ENCODE data around the gene CACNA1B.
"Not testable (repeated sequence)": the region's sequence is repeated elsewhere in the genome, so short reads cannot be mapped to it uniquely, and the experiment has no call there.

The CACNA1B gene

DNA sequence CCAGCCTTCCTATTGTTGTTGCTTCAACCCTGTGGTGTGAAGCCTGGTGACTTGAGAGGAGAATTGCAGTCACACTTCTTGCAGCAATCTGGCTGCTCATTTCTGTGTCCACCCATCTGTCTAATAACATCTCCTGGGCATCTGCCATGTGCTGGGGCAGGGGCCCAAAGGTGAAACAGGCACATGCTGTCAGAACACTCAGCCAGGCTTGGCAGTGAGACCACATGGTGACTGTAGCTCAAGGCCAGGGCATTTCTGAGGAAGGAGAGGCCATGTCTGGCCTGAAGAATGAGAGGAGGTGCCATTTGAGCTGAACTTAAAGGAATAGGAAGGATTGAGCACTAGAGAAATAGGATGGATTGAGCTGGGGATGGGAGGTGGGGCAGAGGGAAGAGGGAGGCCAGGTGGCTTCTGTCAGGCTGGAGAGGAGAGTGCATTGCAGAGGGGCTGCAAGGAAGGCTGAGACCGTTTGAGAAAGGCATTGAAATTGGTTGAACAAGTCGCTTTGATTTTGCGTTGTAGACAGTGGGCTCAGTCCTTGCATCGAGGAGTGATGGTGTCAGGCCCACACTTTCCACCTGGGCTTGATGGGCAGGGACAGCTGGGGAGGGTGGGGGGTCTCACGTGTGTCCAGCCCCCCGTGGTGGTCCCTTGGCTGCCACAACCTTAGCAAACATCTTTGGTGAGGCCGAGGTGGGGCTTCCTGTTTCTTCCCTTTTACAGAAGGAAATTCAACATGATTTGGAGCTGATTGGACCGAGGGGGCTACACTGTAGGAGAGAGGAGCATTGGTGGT, 222.4 kb downstream of the CACNA1B start:
- no peak for DNase-seq (ENCODE audit: low spot score)

DNA sequence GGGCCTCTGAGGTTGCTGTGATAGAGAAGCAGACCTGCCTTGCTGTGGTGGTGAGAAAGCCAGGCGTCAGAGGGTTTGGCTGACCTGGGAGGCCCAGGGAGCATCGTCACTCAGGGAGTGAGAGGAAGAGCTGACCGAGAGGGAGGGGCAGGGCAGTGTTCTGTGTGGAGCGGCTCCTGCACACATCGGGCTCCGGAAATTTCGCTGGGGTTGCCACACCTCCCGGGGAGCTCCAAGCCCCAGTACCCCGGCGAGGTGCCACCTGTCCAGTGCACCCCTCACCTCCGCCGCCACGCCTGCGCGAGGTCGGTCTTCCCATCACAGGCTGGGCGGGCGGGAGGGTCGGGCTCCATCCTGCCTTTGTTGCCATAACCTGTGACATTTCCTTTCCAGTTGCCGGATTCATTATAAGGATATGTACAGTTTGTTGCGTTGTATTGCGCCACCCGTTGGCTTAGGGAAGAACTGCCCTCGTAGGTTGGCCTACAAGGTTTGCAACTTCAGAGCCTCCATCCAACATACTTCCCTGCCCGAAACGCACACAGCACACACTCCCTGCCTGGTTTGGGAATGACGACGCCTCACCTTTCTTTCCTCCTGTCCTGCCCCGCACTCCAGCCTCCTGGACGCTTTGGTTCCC, 223.2 kb downstream of the CACNA1B start:
- DNase-seq (ENCODE audit: low spot score), result no peak

DNA sequence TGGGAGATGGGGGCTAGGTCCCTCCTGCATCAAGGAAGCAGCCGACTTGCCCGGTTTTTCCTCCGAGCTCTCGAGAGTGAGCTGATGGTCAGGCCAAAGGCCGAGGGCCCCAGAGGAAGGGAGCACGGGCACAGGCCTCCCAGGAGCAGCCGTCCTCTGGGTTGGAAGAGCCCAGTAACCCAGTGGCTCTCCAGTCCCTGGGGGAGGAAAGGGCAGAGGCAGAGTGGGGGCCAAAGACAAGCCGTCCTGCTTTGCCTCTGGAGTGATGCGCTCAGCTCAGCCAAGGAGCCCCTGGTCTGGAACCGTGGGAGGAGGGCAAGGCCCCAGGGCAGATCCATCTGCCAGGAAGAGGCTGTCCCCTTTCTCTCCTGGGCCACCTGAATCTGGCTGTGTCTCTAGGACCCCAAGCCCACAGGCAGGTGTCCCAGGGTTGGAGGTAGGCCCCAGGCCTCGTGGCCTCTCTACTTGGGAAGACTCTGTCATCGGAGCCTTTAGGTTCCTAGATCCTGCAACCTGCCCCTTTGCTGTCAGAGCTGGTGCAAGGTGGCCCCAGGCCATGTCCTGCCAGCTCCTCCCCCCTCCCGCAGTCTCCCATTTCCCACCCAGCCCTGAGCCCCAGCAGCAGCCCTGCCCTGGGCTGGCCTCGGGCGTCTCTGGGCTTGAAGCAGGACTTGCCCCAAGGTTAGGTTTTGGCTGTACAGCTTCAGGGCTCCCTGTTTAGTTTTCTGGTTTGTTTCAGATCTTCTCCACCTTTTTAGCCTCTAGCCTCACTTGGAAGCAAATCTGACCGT, 224.1 kb downstream of the CACNA1B start:
- DNase-seq (ENCODE audit: low spot score), result no peak

DNA sequence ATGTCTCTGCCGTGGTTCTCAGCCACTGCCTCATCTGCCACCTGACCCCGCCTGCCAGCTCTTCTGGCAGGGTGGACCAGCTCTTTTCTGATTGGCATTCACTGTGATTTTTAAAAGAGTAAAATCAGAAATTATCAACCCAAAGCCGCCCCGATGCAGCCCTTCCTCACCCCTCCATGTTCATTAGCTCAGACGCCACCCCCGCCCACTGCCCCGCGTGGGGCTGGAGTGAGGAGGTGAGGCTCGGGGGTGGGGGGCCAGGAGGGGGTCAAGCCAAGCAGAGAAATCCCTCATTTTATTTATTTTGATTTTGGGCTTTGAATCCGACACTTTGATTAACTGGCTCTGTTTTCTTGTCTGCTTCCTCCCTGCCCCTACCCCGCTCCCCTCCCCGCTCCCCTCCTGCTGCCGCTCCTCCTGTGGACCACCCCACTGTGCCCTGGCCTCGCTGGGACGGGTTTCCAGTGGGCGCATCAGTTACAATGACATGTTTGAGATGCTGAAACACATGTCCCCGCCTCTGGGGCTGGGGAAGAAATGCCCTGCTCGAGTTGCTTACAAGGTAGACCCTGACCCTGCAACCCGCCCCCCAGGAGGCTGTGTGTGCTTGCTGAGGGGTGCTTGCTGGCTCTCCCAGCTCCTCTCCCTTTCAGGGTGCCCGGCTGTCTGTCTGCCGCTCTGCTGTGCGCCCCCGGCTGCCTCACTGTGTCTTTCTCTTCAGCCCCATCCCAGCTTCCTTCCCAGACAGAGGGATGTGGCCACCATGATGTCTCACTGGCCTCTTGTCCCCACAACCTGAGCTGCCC, 224.9 kb downstream of the CACNA1B start:
- no peak for DNase-seq (ENCODE audit: low spot score)

DNA sequence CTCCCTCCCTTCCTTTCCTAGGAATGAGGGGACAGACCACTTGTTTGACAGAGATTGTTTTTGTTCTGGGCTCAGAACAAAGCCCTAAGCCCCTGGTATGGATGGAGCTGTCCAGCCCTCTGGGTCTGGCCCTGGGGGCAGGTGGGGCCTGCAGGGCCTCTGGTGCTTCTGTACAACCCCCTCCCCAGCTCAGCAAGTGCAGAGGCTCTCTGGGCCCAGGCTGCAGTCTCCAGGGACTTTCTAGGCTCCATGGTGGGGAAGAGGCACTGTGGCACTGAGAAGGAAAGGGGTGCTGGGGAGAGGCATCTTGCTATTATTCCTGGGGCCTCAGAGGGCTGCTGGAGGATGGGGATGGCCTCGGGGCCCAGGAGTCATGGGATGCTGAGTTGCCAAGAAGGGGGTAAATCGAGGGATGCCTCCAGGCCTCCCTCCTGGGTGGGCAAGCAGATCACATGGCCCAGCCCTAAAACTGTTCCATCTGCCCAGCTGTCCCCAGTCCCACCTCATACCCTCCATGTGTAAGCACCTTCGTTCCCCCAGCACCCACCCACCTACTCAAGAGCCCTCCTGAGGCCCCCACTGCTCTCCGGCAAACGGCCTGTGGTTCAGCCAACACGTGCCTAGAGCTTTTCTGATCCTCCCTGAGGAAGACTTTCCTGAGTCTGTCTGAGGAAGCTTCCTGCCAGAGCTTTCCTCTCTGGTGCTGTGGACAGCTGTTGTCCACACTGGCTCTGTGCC, 225.7 kb downstream of the CACNA1B start:
- no peak for DNase-seq (ENCODE audit: low spot score)

DNA sequence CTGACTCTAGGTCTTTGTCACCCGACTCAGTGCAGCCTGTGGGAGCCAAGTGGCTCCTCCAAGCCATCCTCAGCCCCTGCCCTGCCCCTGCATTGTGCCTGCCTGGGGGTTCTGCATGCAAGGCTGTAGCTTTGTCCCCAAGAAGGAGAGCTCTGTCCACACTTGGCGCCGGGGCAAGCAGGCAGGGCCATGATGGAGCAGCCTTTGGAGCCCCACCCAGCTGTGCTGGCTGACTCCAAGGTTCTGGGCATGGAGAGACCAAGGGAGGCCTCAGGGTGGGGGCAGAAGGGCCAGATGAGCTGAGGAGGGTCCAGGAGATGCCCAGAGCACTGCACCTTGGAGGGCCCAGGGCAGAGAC, 226.2 kb downstream of the CACNA1B start:
- DNase-seq (ENCODE audit: low spot score), result no peak

- DNase-seq (ENCODE audit: low spot score), result no peak
Measured at GRCh38 chr9:138104251-138105122, 226.9 kb downstream of the CACNA1B start.

DNA sequence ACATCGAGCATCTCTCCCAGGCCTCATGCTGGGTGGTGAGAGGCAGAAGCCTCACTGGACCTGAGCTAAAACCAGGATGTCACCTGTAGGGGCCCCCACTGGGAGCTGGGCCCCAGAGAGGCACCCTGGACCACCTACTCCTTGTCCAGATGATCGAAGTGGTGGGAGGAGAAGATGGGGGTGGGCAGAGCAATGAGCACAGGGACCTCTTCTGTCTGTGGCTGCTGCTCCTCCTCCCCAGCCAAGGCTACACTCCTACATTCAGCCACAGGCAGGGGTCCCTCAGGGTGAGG, 227.5 kb downstream of the CACNA1B start:
- DNase-seq (ENCODE audit: low spot score), result no peak

DNA sequence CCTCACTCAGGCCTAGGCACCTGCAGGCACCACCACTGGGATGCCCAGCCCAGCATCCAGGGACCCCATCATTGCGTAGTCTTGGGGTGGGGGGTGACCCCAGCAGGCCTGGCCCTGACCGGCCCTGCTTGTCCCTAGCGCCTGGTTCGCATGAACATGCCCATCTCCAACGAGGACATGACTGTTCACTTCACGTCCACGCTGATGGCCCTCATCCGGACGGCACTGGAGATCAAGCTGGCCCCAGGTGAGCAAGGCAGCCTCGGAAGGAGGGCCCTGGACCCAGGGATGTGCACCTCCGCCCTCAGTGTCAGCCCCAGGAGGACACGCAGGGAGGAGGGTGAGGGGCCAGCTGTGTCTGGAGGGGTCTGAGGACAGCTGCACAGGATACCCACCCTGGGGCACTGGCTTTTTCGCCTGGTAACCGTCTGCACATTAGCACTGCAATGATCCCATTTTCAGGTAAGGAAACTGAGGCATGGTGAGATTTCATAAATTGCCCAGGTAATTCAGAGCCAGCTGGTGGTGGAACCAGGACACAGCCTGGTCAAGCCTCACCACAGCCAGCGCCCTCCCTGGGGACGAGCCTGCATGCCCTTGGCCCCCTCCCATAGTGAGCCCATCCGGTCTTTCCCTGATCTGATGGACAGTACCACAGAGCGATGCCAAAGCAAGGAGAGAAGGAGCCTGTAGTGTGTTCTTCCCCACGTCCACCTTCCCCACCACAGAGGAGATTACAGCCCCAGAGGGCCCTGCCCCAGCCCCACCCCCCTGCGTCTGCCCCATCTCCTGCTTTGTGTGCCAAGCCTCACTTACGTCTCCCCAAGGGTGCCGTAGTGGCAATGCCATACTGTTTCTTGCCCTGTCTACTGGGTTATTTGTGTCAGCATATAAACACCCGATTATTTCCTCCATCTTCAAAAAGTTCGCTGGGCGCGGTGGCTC, 228.3 kb downstream of the CACNA1B start:
- no peak for DNase-seq (ENCODE audit: low spot score)

DNA sequence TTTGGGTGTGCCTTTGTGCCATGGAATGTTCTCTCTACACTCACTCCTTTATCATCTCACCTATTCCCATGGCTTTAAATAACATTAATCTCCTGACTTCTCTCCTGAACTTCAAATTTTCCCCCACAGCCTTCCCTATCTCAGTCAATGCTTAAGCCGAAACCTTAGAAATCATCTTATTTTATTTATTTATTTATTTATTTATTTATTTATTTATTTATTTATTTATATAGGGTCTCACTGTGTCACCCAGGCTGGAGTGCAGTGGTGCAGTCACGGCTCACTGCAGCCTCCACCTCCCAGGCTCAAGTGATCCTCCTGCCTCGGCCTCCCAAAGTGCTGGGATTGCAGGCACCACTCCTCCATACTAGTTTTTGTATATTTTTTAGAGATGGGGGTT, 229.5 kb downstream of the CACNA1B start:
- not testable (repeated sequence) for DNase-seq (ENCODE audit: low spot score)

GRCh38 chr9:138111607-138112006, 234.0 kb downstream of the CACNA1B start:
- DNase-seq (ENCODE audit: low spot score), result no peak

DNA sequence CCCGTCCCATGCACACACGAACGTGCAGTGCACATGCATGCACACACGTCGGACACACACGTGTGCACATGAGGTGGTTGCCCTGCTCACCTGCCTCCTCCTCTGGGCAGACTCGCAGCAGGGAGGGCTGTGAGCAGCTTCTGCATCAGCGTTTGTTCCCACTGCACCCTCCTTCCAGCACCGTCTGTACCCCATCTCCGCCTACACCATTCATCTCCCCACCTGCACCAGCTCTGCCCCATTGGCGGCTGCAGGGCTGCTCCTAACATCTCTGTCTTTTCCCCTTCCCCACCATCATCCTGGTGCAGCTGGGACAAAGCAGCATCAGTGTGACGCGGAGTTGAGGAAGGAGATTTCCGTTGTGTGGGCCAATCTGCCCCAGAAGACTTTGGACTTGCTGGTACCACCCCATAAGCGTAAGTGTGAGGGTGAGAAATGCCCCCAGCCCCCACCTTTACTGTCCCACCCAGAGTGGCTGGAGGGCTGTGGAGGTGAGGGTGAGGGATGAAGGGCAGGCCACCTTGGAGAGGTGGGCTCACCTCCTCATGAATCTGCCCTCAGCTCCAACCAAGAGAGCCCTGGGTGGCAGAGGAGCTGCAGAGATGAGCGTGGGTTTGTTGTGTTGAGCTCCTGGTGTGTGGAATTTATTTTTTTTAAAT, 234.6 kb downstream of the CACNA1B start:
- DNase-seq (ENCODE audit: low spot score), result no peak

DNA sequence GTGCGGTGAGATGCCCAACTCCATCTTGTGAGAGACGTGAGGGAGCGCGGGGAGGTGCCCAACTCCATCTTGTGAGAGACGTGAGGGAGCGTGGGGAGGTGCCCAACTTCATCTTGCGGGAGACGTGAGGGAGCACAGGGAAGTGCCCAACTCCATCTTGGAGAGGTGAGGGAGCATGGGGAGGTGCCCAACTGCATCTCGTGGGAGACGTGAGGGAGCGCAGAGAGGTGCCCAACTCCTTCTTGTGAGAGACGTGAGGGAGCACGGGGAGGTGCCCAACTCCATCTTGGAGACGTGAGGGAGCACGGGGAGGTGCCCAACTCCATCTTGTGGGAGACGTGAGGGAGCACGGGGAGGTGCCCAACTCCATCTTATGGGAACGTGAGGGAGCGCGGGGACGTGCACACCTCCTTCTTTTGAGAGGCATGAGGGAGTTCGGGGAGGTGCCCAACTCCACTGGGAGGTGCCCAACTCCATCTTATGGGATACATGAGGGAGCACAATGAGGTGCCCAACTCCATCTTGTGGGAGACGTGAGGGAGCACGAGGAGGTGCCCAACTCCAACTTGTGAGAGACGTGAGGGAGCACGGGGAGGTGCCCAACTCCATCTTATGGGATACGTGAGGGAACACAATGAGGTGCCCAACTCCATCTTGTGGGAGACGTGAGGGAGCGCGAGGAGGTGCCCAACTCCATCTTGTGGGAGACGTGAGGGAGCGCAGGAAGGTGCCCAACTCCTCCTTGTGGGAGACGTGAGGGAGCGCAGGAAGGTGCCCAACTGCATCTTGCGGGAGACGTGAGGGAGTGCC, 235.4 kb downstream of the CACNA1B start:
- no peak for DNase-seq (ENCODE audit: low spot score)

DNA sequence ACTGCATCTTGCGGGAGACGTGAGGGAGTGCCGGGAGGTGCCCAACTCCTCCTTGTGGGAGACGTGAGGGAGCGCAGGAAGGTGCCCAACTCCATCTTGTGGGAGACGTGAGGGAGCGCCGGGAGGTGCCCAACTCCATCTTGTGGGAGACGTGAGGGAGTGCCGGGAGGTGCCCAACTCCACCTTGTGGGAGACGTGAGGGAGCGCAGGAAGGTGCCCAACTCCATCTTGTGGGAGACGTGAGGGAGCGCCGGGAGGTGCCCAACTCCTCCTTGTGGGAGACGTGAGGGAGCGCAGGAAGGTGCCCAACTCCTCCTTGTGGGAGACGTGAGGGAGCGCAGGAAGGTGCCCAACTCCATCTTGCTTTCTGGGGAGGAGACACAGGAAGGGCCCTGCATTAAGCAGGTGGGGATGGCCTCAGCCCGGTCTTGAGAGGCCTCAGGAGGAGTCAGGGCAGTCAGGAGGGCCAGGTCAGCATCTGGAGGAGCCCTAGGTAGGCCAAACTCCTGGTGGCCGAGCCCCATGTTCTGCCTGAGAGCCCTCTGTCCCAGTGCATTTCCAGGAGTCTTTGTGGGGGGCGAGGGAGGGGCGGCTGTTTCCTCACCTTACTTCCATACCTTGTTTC, 236.2 kb downstream of the CACNA1B start:
- not testable (repeated sequence) for DNase-seq (ENCODE audit: low spot score)

DNA sequence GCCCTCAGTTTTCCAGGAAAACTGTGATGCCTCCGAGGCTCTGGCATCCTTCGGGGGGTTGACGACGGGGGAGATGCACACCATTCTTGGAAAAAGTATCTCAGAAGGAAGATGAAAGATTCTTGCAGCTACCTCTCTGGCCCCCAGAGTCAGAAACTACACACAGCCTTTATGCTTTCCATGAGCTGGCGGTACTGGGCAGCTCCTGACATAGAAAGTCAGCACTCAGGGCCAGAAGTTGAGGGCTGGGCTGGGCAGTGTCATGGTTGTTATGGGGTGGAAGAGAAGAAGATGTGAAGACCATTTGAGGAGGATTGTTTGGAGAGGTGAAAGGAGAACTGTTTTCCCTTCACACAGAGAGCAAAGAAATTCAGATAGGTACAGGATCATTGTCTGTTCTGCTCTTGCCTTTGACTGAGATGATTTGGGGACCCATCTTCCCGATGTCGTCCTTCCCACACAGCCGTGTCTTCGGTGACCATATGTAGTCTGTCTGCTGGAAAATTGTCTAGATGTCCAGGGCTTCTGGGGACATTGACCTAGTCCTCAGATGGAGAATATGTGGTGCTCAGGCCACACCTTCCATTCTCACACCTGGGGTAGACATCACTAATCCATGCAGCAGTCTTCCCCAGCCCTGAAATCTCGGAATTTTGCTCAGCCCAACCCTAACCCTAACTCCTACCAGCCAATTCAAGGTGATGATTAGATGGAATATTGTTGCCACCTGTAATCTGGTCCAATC, 237.1 kb downstream of the CACNA1B start:
- no peak for DNase-seq (ENCODE audit: low spot score)

DNA sequence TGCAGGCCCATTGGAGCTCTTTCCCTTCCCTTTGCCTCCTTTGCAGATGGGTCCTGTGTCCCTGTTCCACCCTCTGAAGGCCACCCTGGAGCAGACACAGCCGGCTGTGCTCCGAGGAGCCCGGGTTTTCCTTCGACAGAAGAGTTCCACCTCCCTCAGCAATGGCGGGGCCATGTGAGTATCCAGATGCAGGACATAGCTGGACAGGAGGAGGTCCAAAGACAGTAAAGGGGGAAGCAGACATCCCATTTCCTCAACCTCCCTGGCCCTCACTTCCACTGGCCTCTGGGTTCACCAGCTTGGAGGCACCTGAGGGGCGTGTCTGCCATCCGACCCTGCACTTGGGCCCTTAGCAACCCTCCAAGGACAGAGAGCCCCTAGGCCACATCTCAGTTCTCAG, 237.9 kb downstream of the CACNA1B start:
- no peak for DNase-seq (ENCODE audit: low spot score)

GRCh38 chr9:138116521-138116920, 238.9 kb downstream of the CACNA1B start:
- DNase-seq (ENCODE audit: low spot score), result no peak
